Naive thymus-derived CD8-positive, alpha-beta T cell (primary cell): Measurements from ENCODE around the gene TMEFF2. TPM values are rescaled to one million over a fixed set of nuclear protein-coding genes. Genes with fewer than 3 reads are reported as not detected.

Experiments
- ATAC-seq, 2 donors: fragments of 150-1000 bp; cut with Tn5 transposase in 1 of 2; sonication (Bioruptor Pico), chemical (Tn5 transposase) in 1 of 2; 1 replicate in 1 of 2; 2 replicates in 1 of 2; pipeline ENCODE4 v1.10.0; 2021; ENCODE audit warnings: mild to moderate bottlenecking in 2 of 2, moderate library complexity in 2 of 2
- POLR2A ChIA-PET: fragments of 350-600 bp; sonication (Branson Sonifier 250); formaldehyde crosslinking; loops from one replicate; lab custom pipeline; 2021; ENCODE audit warnings: antibody characterized with exemption; lab: Charles Lee
- DNase-seq, 10 donors: peaks; one replicate each; pipeline versions ENCODE4 v3.0.0 to v3.0.0-alpha.2; 2020 to 2022
- H3K27ac Mint-ChIP-seq, 10 donors: one replicate each; pipeline ENCODE4 v1.8.0; 2020 to 2022; ENCODE audit warnings: mild to moderate bottlenecking in 10 of 10, mixed read lengths in 10 of 10, moderate library complexity in 4 of 10, inconsistent platforms in 1 of 10
- H3K27me3 Mint-ChIP-seq, 5 donors: one replicate each; pipeline ENCODE4 v1.8.0; 2021 to 2022; ENCODE audit warnings: mixed read lengths in 5 of 5
- H3K36me3 Mint-ChIP-seq, 3 donors: one replicate each; pipeline ENCODE4 v1.8.0; 2020 to 2022; ENCODE audit warnings: mixed read lengths in 3 of 3, mild to moderate bottlenecking in 2 of 3, inconsistent platforms in 1 of 3
- H3K4me1 Mint-ChIP-seq, 4 donors: one replicate each; pipeline ENCODE4 v1.8.0; 2021 to 2022; ENCODE audit warnings: mixed read lengths in 4 of 4
- H3K4me3 Mint-ChIP-seq, 10 donors: one replicate each; pipeline ENCODE4 v1.8.0; 2020 to 2022; ENCODE audit warnings: mild to moderate bottlenecking in 10 of 10, mixed read lengths in 10 of 10, moderate library complexity in 6 of 10, inconsistent platforms in 1 of 10
- H3K9me3 Mint-ChIP-seq, 9 donors: one replicate each; pipeline ENCODE4 v1.8.0; 2020 to 2022; ENCODE audit warnings: mixed read lengths in 9 of 9, mild to moderate bottlenecking in 3 of 9, inconsistent platforms in 1 of 9, moderate library complexity in 1 of 9
- polyA plus RNA-seq, 3 donors: library from polyadenylated mRNA; unstranded; fragments of 300-500 nt; fragmentation: Illumina TruSeq; gene quantifications; one replicate each; pipeline ENCODE4 v1.2.3, GENCODE V29; 2021
- total RNA-seq, 8 experiments: library from RNA in 2 of 8; stranded (reverse) in 2 of 8; gene quantifications; one replicate each; pipeline ENCODE4 v1.2.3 and lab custom pipeline; 2021 to 2026

The TMEFF2 gene
- total and polyA plus RNA-seq, 5 experiments from 2014 or later, result not detected

DNA sequence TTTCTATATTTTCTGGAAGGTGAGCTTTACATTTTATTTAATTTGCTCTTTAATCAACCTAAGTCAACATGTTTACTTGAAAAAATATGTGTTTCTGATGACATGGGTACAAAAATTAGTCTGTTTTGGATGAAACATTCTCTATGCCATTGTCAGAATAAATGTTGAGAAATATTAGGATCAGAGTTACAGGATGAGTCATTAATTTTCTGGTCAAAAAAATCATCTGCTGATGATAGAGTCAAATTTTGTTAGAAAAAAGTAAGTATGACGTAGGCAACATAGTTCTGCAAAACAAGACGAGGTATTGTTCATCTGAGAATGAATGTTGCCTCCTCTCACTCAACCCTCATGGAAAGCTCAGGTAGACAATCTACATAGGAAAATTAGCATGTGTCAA lies 240.3 kb downstream of the TMEFF2 start:
- POLR2A ChIA-PET, result no interaction called here
- peaks cover 0 to 2% (median 0%) of the 10 kb centered on the region in 9 donors for H3K9me3 Mint-ChIP-seq
- no peaks in the 10 kb centered on the region for H3K36me3 Mint-ChIP-seq
- DNase-seq, result no peak
- no peak overlapping the region for H3K27ac Mint-ChIP-seq
- H3K4me3 Mint-ChIP-seq, result no peak overlapping the region
- H3K4me1 Mint-ChIP-seq, result no peaks in the 10 kb centered on the region
- ATAC-seq, result no peak
- peaks cover 0 to 9% (median 3%) of the 10 kb centered on the region in 5 donors for H3K27me3 Mint-ChIP-seq

DNA sequence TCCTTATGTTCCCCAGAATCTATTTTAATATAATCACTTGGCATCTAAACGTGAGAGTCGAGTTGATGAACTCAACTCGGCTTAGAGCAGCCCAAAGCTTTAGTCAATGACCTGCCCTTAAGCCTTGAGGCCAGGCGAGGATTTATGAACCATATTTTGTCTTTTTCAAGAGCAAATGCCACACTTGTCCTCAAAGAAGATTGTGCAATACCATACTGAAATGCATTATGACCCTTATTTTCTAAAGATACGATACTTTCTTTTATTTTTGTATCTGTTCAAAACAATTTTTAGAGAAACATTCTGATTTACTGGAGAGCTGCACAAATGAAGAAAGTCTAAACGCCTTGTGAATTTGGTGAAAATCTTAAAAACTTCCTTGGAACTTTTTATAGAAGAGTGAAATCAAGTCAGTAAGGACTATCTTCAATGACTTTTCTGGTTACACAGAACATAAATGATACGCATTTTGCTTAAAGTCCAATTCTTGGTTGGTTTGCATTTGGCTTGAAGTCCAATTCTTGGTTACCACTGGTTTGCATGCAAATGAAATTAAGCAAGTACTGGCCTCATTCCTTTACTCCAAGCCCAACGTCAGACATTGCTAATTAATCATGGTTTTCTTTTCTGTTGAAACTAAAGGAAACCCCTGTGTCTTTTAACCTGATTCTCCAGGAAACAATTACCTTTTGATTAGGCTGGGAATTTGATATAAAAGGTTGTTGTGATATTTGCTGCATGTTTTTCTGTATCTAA lies 242.0 kb downstream of the TMEFF2 start:
- Mint-ChIP-seq H3K27ac (no peak overlapping the region), H3K36me3 (no peaks in the 10 kb centered on the region), H3K27me3 (peaks cover 0 to 11% (median 3%) of the 10 kb centered on the region in 5 donors), H3K4me3 (no peak overlapping the region), H3K9me3 (peaks cover 0 to 2% (median 0%) of the 10 kb centered on the region in 9 donors), H3K4me1 (no peaks in the 10 kb centered on the region)
- ATAC-seq (no peak), DNase-seq (no peak)
- POLR2A ChIA-PET, result no interaction called here

DNA sequence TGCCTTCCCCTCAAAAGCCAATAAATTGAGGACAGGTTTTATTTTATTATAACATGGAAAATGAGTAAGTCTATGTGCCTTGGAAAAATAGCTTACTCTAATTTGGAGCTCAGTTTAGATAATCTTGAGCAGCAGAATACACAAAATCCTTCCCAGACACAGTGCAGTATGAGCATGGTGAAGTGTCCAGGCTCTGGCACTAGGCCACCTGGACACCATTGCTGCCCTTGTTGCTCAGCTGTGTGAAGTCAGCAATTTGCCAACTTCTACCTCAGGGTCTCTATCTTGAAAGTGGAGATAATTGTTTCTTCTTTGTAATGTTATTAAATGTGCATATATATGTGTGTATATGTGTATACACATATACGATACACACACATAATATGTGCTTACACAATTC lies 242.9 kb downstream of the TMEFF2 start:
- Mint-ChIP-seq H3K27me3 (peaks cover 0 to 11% (median 3%) of the 10 kb centered on the region in 5 donors), H3K9me3 (peaks cover 0 to 2% (median 0%) of the 10 kb centered on the region in 9 donors), H3K4me1 (no peaks in the 10 kb centered on the region), H3K4me3 (no peak overlapping the region), H3K36me3 (no peaks in the 10 kb centered on the region), H3K27ac (no peak overlapping the region)
- ATAC-seq, result no peak
- POLR2A ChIA-PET, result no interaction called here
- no peak for DNase-seq

DNA sequence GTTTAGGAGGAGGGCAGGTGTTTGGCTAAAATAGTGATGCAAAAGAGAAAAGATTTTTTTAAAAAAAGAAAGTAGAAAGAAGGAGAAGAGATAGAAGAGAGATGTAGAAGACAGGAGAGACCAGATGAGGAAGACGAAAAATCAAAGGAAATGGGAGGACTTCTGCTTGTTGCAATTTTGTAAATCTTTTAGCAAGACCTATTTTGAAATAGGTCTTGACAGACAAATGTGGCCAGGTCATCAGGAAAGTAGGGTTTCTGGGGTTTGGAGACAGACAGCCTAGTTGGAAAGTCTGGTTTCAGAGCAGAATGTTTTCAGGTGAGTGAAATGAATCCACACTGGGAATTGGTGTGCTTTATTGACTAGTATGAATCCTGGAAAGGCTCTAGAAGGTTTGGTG lies 243.4 kb downstream of the TMEFF2 start:
- H3K27ac Mint-ChIP-seq, result no peak overlapping the region

DNA sequence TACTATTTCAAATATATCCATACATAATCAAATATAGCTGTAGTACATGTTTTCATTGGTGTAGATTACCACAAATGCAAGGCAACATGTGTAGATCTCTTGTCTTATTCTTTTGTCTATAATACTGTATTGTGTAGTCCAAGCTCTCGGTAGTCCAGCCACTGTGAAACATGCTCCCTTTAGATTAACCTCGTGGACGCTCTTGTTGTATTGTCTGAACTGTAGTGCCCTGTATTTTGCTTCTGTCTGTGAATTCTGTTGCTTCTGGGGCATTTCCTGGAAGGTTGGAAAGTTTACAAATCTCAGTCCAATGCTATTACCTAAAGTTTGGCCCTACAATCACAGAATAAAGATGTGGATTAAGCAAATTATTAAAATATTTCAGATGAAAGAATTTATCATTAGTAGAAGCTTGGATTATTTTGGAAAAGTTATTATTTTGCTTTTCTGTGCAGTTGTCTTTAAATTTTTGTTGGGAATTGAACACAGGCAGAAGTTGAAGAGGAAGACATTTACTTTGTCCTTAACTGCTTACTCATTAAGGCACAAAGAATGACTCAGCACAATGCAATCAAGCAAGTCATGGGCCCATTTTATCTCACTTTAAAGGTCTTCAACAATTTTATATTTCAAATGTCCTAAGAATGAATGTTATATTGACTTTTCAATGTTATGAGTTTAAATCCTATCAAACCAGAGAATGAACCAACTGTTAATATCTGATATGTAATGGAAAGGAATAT lies 244.4 kb downstream of the TMEFF2 start:
- POLR2A ChIA-PET, result no interaction called here
- no peak overlapping the region for H3K4me3 Mint-ChIP-seq
- ATAC-seq, result no peak
- DNase-seq, result no peak
- H3K36me3 Mint-ChIP-seq, result no peaks in the 10 kb centered on the region
- H3K9me3 Mint-ChIP-seq, result no peaks in the 10 kb centered on the region
- H3K27me3 Mint-ChIP-seq, result peaks cover 0 to 8% (median 0%) of the 10 kb centered on the region in 5 donors
- H3K27ac Mint-ChIP-seq, result no peak overlapping the region
- no peaks in the 10 kb centered on the region for H3K4me1 Mint-ChIP-seq

More for the DNA sequence above, 243.4 kb downstream of the TMEFF2 start:
- no peak for ATAC-seq
- DNase-seq, result no peak
- no peaks in the 10 kb centered on the region for H3K4me1 Mint-ChIP-seq
- peaks cover 0 to 12% (median 3%) of the 10 kb centered on the region in 5 donors for H3K27me3 Mint-ChIP-seq
- no peaks in the 10 kb centered on the region for H3K36me3 Mint-ChIP-seq
- POLR2A ChIA-PET, result no interaction called here
- H3K4me3 Mint-ChIP-seq, result no peak overlapping the region
- peaks cover 0 to 2% (median 0%) of the 10 kb centered on the region in 9 donors for H3K9me3 Mint-ChIP-seq

DNA sequence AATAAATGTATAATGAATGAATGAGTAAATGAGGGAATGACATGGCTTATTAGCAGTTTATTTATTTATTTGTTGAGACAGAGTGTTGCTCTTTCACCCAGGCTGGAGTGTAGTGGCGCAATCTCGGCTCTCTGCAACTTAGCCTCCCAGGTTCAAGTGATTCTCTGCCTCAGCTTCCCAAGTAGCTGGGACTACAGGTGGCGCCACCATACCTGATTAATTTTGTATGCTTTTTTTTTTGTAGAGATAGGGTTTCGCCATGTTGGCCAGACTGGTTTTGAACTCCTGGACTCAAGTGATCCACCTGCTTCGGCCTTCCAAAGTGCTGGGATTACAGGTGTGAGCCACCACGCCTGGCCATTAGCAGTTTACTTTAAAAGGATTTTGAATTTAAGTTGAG lies 247.5 kb downstream of the TMEFF2 start:
- Mint-ChIP-seq H3K36me3 (no peaks in the 10 kb centered on the region), H3K4me1 (no peaks in the 10 kb centered on the region), H3K27ac (no peak overlapping the region), H3K27me3 (peaks cover 2 to 13% (median 6%) of the 10 kb centered on the region in 5 donors), H3K9me3 (no peaks in the 10 kb centered on the region), H3K4me3 (no peak overlapping the region)
- DNase-seq (no peak), ATAC-seq (no peak)
- POLR2A ChIA-PET, result no interaction called here

DNA sequence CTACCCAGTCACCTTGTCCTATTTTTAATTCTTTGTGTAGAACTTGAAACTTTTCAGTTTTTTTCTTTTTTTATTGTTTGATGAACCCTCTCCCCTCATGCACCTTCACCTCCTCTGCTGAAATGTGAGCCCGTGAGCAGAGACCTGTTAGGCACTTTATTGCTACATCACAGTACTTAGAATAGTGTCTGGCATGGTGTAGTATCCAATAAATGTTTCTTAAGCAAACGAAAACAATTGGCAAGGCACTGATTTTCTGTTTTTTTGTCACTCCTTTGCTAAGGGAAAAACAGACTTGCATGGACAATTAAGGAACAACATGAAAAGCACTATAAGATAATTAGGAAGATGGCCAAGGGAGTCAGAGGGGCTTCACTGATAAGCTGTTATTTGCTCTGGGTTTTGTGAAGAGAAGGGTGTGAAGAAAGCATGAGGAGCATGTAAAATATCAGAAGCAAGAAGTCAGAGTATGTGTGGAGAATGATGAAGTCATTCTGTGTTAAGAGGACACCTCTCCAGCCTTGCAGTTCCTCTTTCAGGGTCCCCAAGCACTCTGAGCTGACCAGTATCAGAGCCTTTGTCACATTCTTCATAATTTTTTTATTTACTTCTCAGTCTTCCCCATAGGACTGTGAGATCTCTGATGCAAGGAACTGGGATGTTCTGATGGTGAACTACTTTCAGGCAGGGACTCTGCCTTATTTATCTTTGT lies 248.1 kb downstream of the TMEFF2 start:
- H3K9me3 Mint-ChIP-seq, result no peaks in the 10 kb centered on the region
- no peak for DNase-seq
- H3K4me3 Mint-ChIP-seq, result no peak overlapping the region
- no peaks in the 10 kb centered on the region for H3K36me3 Mint-ChIP-seq
- no peak for ATAC-seq
- H3K27me3 Mint-ChIP-seq, result peaks cover 2 to 14% (median 6%) of the 10 kb centered on the region in 5 donors
- no peak overlapping the region for H3K27ac Mint-ChIP-seq
- POLR2A ChIA-PET, result no interaction called here
- H3K4me1 Mint-ChIP-seq, result no peaks in the 10 kb centered on the region

DNA sequence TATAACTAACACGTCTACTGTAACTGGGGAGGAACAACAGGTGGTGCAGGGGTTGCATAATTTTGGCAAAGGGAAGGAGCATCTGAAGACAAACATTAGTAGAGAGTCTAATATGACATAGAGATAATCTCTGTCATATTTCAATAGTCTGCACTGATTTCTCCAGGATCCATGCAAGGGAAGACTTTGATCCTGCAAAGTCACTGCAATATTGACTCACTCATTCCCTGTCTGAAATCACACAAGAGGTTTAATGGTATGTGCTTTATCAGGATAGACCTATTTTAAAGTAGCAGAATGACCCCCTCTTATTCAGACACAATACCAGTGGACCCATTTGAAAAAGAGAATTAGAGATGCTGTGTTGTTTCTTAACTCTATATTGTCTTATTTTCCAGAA lies 249.1 kb downstream of the TMEFF2 start:
- ATAC-seq (no peak), DNase-seq (no peak)
- Mint-ChIP-seq H3K4me1 (no peaks in the 10 kb centered on the region), H3K27me3 (peaks cover 2 to 17% (median 6%) of the 10 kb centered on the region in 5 donors), H3K4me3 (no peak overlapping the region), H3K27ac (no peak overlapping the region), H3K36me3 (no peaks in the 10 kb centered on the region), H3K9me3 (no peaks in the 10 kb centered on the region)
- POLR2A ChIA-PET, result no interaction called here

DNA sequence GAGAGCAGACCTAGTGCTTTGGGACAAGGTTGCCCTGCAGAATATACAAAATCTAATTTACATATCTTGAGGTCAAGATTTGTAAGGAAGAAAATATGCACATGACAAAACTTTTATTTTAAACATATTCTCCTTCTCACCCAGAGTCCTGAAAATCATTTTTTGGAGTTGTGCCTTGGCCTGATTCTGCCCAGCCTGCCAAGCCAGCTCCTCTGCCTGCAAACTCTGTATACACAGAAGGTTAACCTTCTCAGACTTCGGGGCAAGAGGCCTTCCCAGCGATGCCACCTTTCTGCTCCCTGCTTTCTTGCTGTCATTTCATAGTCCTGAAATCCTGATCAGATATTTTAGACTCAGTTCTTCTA lies 252.0 kb downstream of the TMEFF2 start:
- H3K4me1 Mint-ChIP-seq, result no peaks in the 10 kb centered on the region
- POLR2A ChIA-PET, result no interaction called here
- ATAC-seq (no peak), DNase-seq (no peak)
- peaks cover 4 to 21% (median 4%) of the 10 kb centered on the region in 5 donors for H3K27me3 Mint-ChIP-seq
- H3K4me3 Mint-ChIP-seq, result no peak overlapping the region
- no peaks in the 10 kb centered on the region for H3K9me3 Mint-ChIP-seq
- no peak overlapping the region for H3K27ac Mint-ChIP-seq
- no peaks in the 10 kb centered on the region for H3K36me3 Mint-ChIP-seq

DNA sequence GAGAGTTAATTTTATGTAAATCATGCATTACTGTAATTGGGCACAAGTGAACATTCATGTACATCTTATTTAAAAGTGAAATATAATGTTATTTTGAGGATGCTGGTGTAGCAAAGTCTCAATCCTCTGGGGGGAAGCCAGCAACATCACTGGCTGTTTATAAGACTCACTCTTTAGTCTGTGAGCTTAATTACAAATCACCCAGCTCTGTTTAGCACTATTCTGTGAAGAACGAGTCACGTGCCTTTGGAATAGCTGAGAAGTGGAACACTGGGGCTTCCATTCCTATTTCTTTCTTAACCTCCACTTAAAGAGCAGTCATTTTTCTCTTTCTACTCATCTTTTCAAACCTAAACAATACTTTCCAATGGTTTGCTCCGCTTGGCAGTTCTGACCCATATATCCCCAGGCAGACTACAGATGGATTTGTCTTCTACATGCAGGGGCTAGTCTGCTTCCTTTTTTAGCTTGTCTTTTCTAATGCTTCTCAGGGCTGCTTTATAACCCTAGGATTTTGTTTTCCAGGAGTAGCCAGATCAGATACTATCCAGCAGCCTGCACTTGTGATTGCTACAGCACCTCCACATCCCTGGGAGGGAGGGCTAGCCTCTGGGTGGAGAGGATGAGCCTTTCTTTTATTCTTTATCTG lies 252.5 kb downstream of the TMEFF2 start:
- Mint-ChIP-seq H3K27me3 (peaks cover 3 to 21% (median 4%) of the 10 kb centered on the region in 5 donors), H3K4me1 (no peaks in the 10 kb centered on the region), H3K9me3 (no peaks in the 10 kb centered on the region), H3K36me3 (no peaks in the 10 kb centered on the region), H3K4me3 (no peak overlapping the region), H3K27ac (no peak overlapping the region)
- no peak for ATAC-seq
- no peak for DNase-seq
- POLR2A ChIA-PET, result no interaction called here

DNA sequence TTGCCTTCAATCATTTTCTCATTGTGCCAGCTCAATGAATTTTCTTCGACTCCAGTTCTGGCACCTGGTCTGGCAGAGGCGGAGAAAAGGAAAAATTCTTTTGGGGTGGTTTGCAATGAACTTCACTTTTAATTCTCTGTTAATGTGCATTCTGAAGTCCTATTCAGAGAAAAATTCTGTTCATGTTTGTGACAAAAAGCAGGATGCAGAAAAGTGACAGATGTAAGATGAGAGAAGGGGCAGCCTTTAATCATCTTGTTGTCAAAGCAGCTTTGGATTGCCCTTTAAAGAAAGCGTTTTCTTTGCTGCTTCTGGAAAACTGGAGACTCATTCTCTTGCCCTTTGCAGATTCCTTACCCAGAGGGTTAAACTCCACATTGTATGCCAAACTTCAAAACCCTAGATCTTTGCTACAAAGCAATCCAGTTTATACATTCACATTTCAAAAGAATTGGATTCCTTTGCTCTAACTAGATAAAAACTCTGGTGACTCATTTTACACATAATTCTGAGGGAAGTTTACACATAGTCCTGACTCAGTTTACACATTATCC lies 253.3 kb downstream of the TMEFF2 start:
- DNase-seq (no peak), ATAC-seq (no peak)
- Mint-ChIP-seq H3K4me1 (no peaks in the 10 kb centered on the region), H3K27ac (no peak overlapping the region), H3K4me3 (no peak overlapping the region), H3K27me3 (peaks cover 3 to 21% (median 4%) of the 10 kb centered on the region in 5 donors), H3K9me3 (no peaks in the 10 kb centered on the region), H3K36me3 (no peaks in the 10 kb centered on the region)
- POLR2A ChIA-PET, result no interaction called here

DNA sequence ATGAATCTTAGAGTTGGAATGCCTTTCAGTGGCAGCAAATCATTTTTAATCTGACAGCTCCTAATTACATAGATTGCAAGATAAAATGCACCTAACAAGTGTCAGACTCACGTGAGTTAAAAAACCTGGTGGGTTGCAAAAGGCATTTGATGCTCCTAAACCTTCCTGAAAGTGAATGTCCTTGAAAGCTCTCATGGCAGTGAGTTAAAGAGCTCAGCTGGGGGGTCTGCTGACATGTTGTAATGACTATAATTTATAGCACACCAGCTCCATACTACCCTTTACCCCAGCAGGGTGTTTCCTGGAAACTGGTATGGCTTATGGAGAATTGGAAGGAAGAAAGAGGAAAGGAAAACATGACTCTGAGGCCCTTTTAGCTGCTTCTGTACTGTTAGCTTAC lies 256.0 kb downstream of the TMEFF2 start:
- Mint-ChIP-seq H3K36me3 (no peaks in the 10 kb centered on the region), H3K4me3 (no peak overlapping the region), H3K27ac (no peak overlapping the region), H3K9me3 (no peaks in the 10 kb centered on the region), H3K4me1 (no peaks in the 10 kb centered on the region), H3K27me3 (peaks cover 2 to 22% (median 4%) of the 10 kb centered on the region in 5 donors)
- ATAC-seq (no peak), DNase-seq (no peak)
- POLR2A ChIA-PET, result no interaction called here
